HAP-1 (cell line): Measurements from ENCODE around the gene AUTS2.

Experiments used
- DNase-seq, 2 experiments: peaks; one replicate each; pipeline ENCODE4 v3.0.0-alpha.2; 2016 to 2020; ENCODE audit warnings: low spot score in 2 of 2
- H3K27me3 ChIP-seq: fragments of 250-450 bp; sonication (Bioruptor Pico); 2 replicates; pipeline ENCODE4 v1.5.1; 2020; ENCODE audit warnings: low read depth, mild to moderate bottlenecking, moderate library complexity
- H3K36me3 ChIP-seq: fragments of 250-450 bp; sonication (Bioruptor Pico); replicated peaks from 2 replicates; pipeline ENCODE4 v1.5.1; 2020; ENCODE audit warnings: mild to moderate bottlenecking
- H3K4me1 ChIP-seq: fragments of 250-450 bp; sonication (Bioruptor Pico); 2 replicates; pipeline ENCODE4 v1.5.1; 2020; ENCODE audit warnings: mild to moderate bottlenecking
- H3K4me3 ChIP-seq: fragments of 250-450 bp; sonication (Bioruptor Pico); 2 replicates; pipeline ENCODE4 v1.5.1; 2020; ENCODE audit warnings: mild to moderate bottlenecking, moderate library complexity
- H3K9me3 ChIP-seq: fragments of 250-450 bp; sonication (Bioruptor Pico); 2 replicates; pipeline ENCODE4 v1.5.1; 2020; ENCODE audit warnings: mild to moderate bottlenecking, moderate library complexity
- in situ Hi-C: fragments of 300-500 bp; cut with MboI; formaldehyde crosslinking; loops from 3 replicates; pipeline ENCODE4 v1.14.3; 2020; ENCODE audit warnings: low sequenced_read_pairs, inconsistent platforms, mixed read lengths

AUTS2 gene

DNA sequence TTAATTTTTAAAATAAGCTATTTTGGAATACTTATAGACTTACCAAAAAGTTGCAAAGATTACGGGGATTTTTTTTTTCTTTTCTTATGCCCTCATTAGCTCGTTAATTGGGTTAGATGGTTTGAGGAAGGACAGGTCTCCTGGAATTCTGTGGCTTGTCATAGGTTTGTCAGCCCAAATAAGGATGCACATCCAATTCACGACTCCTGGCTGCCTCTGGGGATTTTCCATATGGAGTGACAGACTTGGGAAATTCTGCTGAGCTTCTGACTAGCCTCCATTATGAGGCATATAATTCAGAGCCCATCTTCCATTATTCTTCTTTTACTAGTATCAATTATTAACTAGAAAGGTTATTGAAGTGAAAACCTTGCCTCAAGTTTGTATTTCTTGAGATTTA, 102.1 kb downstream of the AUTS2 start:
- in situ Hi-C loops = no loop called here
- Histone ChIP-seq H3K9me3 (no peaks in the 10 kb centered on the region), H3K36me3 (no peaks in the 10 kb centered on the region), H3K4me3 (no peak overlapping the region), H3K27me3 (no peaks in the 10 kb centered on the region), H3K4me1 (peaks cover 17% of the 10 kb centered on the region)
- DNase-seq = no peak

GRCh38 chr7:69701288-69701687, 103.0 kb downstream of the AUTS2 start:
- DNase-seq = no peak
- no peaks in the 10 kb centered on the region for H3K36me3 ChIP-seq
- peaks cover 9% of the 10 kb centered on the region for H3K4me1 ChIP-seq
- H3K27me3 ChIP-seq = no peaks in the 10 kb centered on the region
- no peak overlapping the region for H3K4me3 ChIP-seq
- H3K9me3 ChIP-seq = no peaks in the 10 kb centered on the region
- in situ Hi-C loops = no loop called here

- DNase-seq = no peak
- no peaks in the 10 kb centered on the region for H3K9me3 ChIP-seq
- no peaks in the 10 kb centered on the region for H3K27me3 ChIP-seq
- no peak overlapping the region for H3K4me3 ChIP-seq
- no peaks in the 10 kb centered on the region for H3K36me3 ChIP-seq
- in situ Hi-C loops = no loop called here
- H3K4me1 ChIP-seq = peaks cover 3% of the 10 kb centered on the region
Observed at GRCh38 chr7:69702357-69702756, 104.1 kb downstream of the AUTS2 start.

- in situ Hi-C loops = no loop called here
- H3K4me1 ChIP-seq = peaks cover 3% of the 10 kb centered on the region
- no peaks in the 10 kb centered on the region for H3K27me3 ChIP-seq
- H3K9me3 ChIP-seq = no peaks in the 10 kb centered on the region
- H3K36me3 ChIP-seq = no peaks in the 10 kb centered on the region
- DNase-seq = no peak
- H3K4me3 ChIP-seq = no peak overlapping the region
Observed at GRCh38 chr7:69703099-69703498, 104.8 kb downstream of the AUTS2 start.

- Histone ChIP-seq H3K27me3 (no peaks in the 10 kb centered on the region), H3K36me3 (no peaks in the 10 kb centered on the region), H3K4me3 (no peak overlapping the region), H3K9me3 (no peaks in the 10 kb centered on the region), H3K4me1 (peaks cover 25% of the 10 kb centered on the region)
- in situ Hi-C loops = no loop called here
- DNase-seq = no peak
Observed at GRCh38 chr7:69706070-69706469, 107.8 kb downstream of the AUTS2 start.

DNA sequence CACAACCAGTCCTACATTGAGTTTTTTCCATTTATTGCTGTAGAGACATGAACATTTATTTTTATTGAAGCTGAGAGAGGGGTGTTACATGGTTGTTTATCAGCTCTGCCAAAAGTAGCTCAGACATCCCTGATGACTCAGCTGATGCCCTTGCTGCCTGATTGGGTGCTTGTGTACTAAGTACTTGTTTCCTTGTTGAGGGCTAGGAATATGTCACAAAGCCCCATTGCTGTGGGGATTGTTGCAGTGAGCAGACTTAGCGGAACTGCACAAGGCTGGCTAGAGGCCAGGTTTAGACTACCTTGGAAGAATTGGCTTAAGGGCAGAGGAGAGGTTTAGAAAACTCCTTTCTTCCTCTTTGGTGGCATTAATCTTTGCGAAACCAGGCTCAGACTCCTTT, 110.6 kb downstream of the AUTS2 start:
- in situ Hi-C loops = no loop called here
- Histone ChIP-seq H3K4me3 (no peak overlapping the region), H3K27me3 (no peaks in the 10 kb centered on the region), H3K4me1 (peaks cover 29% of the 10 kb centered on the region), H3K9me3 (no peaks in the 10 kb centered on the region), H3K36me3 (no peaks in the 10 kb centered on the region)
- peak in 1 of 2 experiments; percentile 48 for DNase-seq

DNA sequence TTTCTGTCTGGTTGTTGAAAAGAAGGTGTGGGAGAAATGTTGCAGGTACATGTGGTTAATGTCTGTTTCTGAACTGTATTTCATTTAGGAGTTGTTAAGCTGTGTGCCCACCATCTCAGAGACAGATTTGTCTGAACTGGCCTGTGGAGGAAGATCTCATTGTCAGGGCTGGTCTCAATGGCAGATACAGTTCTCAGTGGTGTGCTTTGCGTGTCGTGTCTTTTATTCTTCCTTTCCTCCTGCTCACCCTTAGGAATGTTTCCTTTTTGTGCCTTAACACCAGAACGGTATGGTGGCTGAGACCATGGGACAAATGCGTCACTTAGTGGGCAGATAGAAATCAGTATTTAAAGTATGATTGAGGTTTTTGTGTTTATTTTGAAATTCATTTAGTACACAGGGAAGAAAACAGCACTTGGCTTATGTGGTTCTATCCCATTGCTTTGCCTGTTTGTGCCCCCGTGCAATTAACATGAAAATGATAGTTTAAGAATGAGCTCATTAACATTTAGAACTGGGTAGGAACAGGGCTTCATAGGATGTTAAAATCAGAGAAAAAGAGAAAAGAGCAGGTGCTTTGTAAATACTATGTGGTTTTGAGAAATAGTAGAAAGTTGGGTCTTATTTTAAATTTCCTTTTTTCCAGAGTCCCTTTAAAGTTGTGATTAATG, 112.6 kb downstream of the AUTS2 start:
- peak; percentile 35 to 46 for DNase-seq
- H3K4me1 ChIP-seq = peaks cover 29% of the 10 kb centered on the region
- no peak overlapping the region for H3K4me3 ChIP-seq
- H3K27me3 ChIP-seq = no peaks in the 10 kb centered on the region
- no peaks in the 10 kb centered on the region for H3K36me3 ChIP-seq
- no peaks in the 10 kb centered on the region for H3K9me3 ChIP-seq
- in situ Hi-C loops = no loop called here

DNA sequence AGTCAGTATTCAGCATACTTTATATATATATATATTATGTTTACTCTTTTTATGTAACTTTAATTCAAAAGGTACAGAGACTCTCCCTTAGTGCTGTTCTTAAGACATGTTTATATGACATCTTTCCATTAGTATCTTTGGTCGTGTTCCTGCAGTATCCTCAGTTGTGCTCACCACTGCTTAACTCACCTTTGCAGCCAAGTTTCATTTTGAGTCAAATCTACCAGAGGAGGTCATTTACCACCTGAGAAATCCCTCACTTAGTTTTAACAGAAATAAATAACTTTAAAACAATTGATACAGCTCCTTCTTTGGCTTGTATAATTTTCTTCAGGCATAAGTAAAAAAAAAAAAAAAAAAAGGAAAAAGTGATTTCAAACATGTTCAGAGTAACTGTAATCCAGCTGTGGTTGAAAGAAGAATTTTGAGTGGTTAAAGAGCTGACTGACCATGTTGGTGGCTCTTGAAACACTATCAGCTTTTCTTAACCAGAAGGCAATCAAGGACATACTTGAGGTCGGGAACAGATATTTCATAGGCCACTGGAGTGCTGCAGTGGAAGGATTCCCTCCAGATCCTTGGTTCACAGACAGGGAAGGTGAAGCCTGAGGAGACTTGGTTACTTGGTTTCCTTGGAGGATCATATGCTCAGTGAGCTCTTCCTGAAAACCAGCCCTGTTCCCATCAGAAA, 116.8 kb downstream of the AUTS2 start:
- Histone ChIP-seq H3K4me3 (no peak overlapping the region), H3K36me3 (no peaks in the 10 kb centered on the region), H3K27me3 (no peaks in the 10 kb centered on the region), H3K9me3 (no peaks in the 10 kb centered on the region), H3K4me1 (peaks cover 14% of the 10 kb centered on the region)
- DNase-seq = no peak
- in situ Hi-C loops = no loop called here

- Histone ChIP-seq H3K27me3 (no peaks in the 10 kb centered on the region), H3K4me1 (no peaks in the 10 kb centered on the region), H3K4me3 (no peak overlapping the region), H3K9me3 (no peaks in the 10 kb centered on the region), H3K36me3 (no peaks in the 10 kb centered on the region)
- in situ Hi-C loops = no loop called here
- no peak for DNase-seq
Observed at GRCh38 chr7:69717221-69717620, 118.9 kb downstream of the AUTS2 start.

DNA sequence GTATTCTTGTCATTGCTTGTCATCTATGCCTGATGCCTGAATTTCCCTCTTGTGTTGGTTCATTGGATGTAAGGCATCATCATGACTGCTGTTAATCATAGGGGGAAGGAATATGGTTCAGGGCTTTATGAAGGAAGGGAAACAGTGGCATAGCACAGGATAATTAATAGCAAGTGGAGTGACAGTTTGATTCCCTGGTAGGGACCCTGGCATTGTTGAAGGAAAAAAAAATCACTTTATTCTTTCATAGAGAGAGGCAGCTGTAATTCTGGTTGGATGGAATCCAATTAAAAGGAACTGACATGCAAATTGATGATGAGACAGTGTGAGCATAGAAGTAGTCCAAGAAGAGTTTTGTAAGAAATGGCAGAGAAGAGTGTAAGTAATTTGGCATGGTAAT, 121.4 kb downstream of the AUTS2 start:
- no peaks in the 10 kb centered on the region for H3K36me3 ChIP-seq
- no peaks in the 10 kb centered on the region for H3K27me3 ChIP-seq
- H3K4me3 ChIP-seq = no peak overlapping the region
- H3K9me3 ChIP-seq = no peaks in the 10 kb centered on the region
- in situ Hi-C loops = no loop called here
- H3K4me1 ChIP-seq = no peaks in the 10 kb centered on the region
- DNase-seq = no peak

DNA sequence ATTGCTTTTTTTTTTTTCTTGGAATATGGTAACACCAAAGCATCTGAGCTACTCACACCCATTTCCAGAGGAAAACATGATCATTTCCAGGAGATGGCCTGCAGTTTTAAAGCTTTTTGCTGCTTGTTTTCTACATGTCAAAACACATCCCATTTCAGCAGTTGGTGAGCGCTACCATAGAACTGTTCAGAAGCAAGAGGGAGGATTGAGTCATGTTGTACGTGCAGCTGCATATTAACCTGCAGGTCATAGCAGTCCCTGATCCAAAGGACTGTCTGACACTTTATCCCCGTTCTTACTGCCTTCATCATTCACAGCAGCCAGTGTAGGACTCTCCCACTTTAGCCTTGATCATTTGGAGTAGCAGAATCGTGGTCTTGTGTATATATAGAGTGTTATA, 124.6 kb downstream of the AUTS2 start:
- Histone ChIP-seq H3K36me3 (no peaks in the 10 kb centered on the region), H3K27me3 (no peaks in the 10 kb centered on the region), H3K9me3 (no peaks in the 10 kb centered on the region), H3K4me3 (no peak overlapping the region), H3K4me1 (peaks cover 1% of the 10 kb centered on the region; the same call in 1 of the 2 replicates)
- in situ Hi-C loops = no loop called here
- no peak for DNase-seq

DNA sequence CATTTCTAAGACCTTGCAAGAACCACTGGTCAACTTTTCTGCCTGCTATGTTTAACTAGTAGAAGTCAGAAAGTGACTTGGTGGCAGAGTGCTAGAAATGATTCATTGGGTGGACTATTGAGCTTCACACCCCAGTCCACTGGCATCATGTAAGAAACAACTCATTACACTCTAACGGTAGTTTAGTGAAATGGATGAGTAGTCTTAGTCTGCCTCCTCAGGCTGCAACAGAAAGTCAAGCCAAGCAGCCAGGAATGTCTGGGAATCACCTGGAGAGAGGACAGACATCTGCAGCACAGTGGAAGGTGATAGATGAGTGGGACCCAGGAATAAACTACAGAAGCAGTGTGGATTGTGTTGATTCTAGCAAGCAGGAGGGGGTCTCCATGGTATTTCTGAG, 125.4 kb downstream of the AUTS2 start:
- H3K4me1 ChIP-seq = peaks cover 6% of the 10 kb centered on the region
- H3K9me3 ChIP-seq = no peaks in the 10 kb centered on the region
- H3K27me3 ChIP-seq = no peaks in the 10 kb centered on the region
- DNase-seq = no peak
- no peak overlapping the region for H3K4me3 ChIP-seq
- in situ Hi-C loops = no loop called here
- no peaks in the 10 kb centered on the region for H3K36me3 ChIP-seq

- Histone ChIP-seq H3K9me3 (no peaks in the 10 kb centered on the region), H3K36me3 (no peaks in the 10 kb centered on the region), H3K4me3 (no peak overlapping the region), H3K4me1 (peaks cover 11% of the 10 kb centered on the region), H3K27me3 (no peaks in the 10 kb centered on the region)
- in situ Hi-C loops = no loop called here
- DNase-seq = no peak
Observed at GRCh38 chr7:69728304-69728703, 130.0 kb downstream of the AUTS2 start.

GRCh38 chr7:69732203-69732602, 133.9 kb downstream of the AUTS2 start:
- in situ Hi-C loops = no loop called here
- DNase-seq = no peak
- H3K9me3 ChIP-seq = no peaks in the 10 kb centered on the region
- no peak overlapping the region for H3K4me3 ChIP-seq
- H3K27me3 ChIP-seq = no peaks in the 10 kb centered on the region
- no peaks in the 10 kb centered on the region for H3K36me3 ChIP-seq
- peaks cover 13% of the 10 kb centered on the region for H3K4me1 ChIP-seq
